GM12878 (cell line): ENCODE measurements around the gene GRIK3. TPM values are rescaled to one million over a fixed set of nuclear protein-coding genes. Genes with fewer than 3 reads are reported as not detected.

Experiments
- CEBPZ ChIP-seq: fragments of 150-350 bp; IDR thresholded peaks from 2 replicates; pipeline ENCODE4 v1.6.1; 2016; ENCODE audit warnings: low read depth, low read length
- EGR1 ChIP-seq, 2 experiments: IDR thresholded peaks; 1 replicate in 1 of 2; 2 replicates in 1 of 2; pipeline ENCODE4 v1.6.1; 2011 to 2012; ENCODE audit warnings: low read depth in 2 of 2, low read length in 2 of 2, borderline replicate concordance in 1 of 2, mild to moderate bottlenecking in 1 of 2, moderate library complexity in 1 of 2
- EZH2 ChIP-seq: IDR thresholded peaks from 2 replicates; pipeline ENCODE4 v1.6.1; 2012; ENCODE audit warnings: low read depth, mild to moderate bottlenecking, control low read depth, inconsistent platforms, low read length, borderline replicate concordance; ENCODE audit not compliant: control insufficient read depth
- HCFC1 ChIP-seq: fragments of 150-350 bp; IDR thresholded peaks from 2 replicates; pipeline ENCODE4 v1.6.1; 2014; ENCODE audit warnings: low read length
- RFX5 ChIP-seq: IDR thresholded peaks from 2 replicates; pipeline ENCODE4 v1.6.1; 2011; ENCODE audit warnings: low read depth, low read length, improper control_type of control experiment
- SPI1 ChIP-seq: IDR thresholded peaks from 2 replicates; pipeline ENCODE4 v1.6.1; 2011; ENCODE audit warnings: low read depth, mild to moderate bottlenecking, low read length, moderate library complexity, borderline replicate concordance; ENCODE audit not compliant: insufficient read depth
- TCF12 ChIP-seq: IDR thresholded peaks from 2 replicates; pipeline ENCODE4 v1.6.1; 2011; ENCODE audit warnings: low read depth, mild to moderate bottlenecking, low read length
- ZNF217 ChIP-seq: fragments of 450-650 bp; IDR thresholded peaks from 2 replicates; pipeline ENCODE4 v1.6.1; 2017; ENCODE audit warnings: antibody characterized with exemption, mild to moderate bottlenecking
- ZNF274 ChIP-seq: IDR thresholded peaks from one replicate; pipeline ENCODE4 v1.8.0; 2011; ENCODE audit not compliant: insufficient read length, insufficient read depth
- polyA plus RNA-seq, 11 experiments: library from polyadenylated mRNA; depleted of rRNA in 4 of 11; unstranded in 6 of 11; stranded (reverse) in 5 of 11; fragments of >200 nt; fragmentation: Nextera tagmentation in 4 of 11; fragmentation: Illumina TruSeq in 1 of 11; extraction: Ambion mirVana in 4 of 11; extraction: Trizol in 1 of 11; gene quantifications; 1 replicate in 1 of 11; 2 replicates in 10 of 11; pipeline versions ENCODE4 v1.2.1 to v1.2.3, GENCODE V29; 2011 to 2016; ENCODE audit warnings: inconsistent platforms in 2 of 11, missing spikeins in 2 of 11, low read depth in 1 of 11
- total RNA-seq, 4 experiments: library from RNA; depleted of rRNA in 3 of 4; stranded (reverse); fragments of >200 nt in 3 of 4; fragmentation: Illumina TruSeq in 1 of 4; extraction: Trizol in 1 of 4; gene quantifications; 2 replicates each; pipeline versions ENCODE4 v1.2.1 to v1.2.3, GENCODE V29; 2013 to 2021
- TF ChIP-seq, protein P1 (sequence below): fragments of 450-650 bp; IDR thresholded peaks from 2 replicates; pipeline ENCODE4 v1.6.1; 2017; ENCODE audit warnings: mild to moderate bottlenecking, moderate library complexity

GRIK3 gene
- total and polyA plus RNA-seq, 10 of the 15 experiments (the other 5 are each of a cell fraction or from before 2014, with no cell fraction given), result not detected

DNA sequence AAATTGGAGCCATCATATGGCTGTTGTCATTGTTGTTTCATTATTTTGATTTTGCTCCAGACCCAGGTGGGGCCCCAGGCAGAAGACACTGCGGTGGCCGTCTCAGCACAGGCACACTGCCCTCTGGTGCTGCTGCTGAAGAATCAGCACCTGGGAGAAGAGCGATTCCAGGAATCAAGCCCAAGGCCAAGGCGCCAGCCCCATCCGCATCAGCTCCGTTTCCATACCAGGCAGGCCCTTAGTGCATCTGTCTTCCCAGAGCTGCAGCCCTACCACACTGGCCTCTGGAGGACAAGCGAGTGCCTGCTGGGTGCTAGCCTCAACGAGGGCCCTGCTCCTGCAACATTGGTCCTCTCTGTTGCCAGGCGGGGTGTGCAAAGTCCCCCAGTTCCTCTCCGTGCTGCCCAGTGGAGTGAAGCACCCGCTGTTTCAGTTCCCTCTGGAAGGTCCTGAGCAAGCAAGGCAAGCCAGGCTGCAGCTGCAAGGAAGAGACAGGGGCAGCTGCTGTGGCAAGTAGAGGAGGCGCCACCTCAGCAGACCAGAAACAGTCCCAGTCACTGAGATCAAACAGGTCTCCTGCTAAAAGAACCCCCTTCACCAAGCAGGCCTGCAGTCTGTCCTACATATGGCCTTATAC lies 5.2 kb downstream of the GRIK3 start (continued):
- TF ChIP-seq ZNF217 (no peak), SPI1 (peak; percentile 74), ZNF274 (no peak), CEBPZ (no peak), RFX5 (no peak), HCFC1 (no peak), EGR1 (IDR thresholded peaks at IDR 0.05; ENCODE audit: borderline replicate concordance in 1 of 2, low read depth in 2 of 2, low read length in 2 of 2) (no peak), TCF12 (peak; percentile 45; the same call in 1 of the 2 replicates), EZH2 (no peak)
- TF ChIP-seq, protein P1, sequence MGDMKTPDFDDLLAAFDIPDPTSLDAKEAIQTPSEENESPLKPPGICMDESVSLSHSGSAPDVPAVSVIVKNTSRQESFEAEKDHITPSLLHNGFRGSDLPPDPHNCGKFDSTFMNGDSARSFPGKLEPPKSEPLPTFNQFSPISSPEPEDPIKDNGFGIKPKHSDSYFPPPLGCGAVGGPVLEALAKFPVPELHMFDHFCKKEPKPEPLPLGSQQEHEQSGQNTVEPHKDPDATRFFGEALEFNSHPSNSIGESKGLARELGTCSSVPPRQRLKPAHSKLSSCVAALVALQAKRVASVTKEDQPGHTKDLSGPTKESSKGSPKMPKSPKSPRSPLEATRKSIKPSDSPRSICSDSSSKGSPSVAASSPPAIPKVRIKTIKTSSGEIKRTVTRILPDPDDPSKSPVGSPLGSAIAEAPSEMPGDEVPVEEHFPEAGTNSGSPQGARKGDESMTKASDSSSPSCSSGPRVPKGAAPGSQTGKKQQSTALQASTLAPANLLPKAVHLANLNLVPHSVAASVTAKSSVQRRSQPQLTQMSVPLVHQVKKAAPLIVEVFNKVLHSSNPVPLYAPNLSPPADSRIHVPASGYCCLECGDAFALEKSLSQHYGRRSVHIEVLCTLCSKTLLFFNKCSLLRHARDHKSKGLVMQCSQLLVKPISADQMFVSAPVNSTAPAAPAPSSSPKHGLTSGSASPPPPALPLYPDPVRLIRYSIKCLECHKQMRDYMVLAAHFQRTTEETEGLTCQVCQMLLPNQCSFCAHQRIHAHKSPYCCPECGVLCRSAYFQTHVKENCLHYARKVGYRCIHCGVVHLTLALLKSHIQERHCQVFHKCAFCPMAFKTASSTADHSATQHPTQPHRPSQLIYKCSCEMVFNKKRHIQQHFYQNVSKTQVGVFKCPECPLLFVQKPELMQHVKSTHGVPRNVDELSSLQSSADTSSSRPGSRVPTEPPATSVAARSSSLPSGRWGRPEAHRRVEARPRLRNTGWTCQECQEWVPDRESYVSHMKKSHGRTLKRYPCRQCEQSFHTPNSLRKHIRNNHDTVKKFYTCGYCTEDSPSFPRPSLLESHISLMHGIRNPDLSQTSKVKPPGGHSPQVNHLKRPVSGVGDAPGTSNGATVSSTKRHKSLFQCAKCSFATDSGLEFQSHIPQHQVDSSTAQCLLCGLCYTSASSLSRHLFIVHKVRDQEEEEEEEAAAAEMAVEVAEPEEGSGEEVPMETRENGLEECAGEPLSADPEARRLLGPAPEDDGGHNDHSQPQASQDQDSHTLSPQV, result no peak
